SH-SY5Y (cell line): Measurements from ENCODE around the gene MED13L.

Experiments
- GATA2 ChIP-seq: IDR thresholded peaks from 2 replicates; pipeline ENCODE4 v1.6.1; 2011; ENCODE audit warnings: mild to moderate bottlenecking, low read depth, low read length
- GATA3 ChIP-seq: IDR thresholded peaks from 2 replicates; pipeline ENCODE4 v1.6.1; 2011; ENCODE audit warnings: low read depth, mild to moderate bottlenecking, low read length, moderate library complexity

DNA sequence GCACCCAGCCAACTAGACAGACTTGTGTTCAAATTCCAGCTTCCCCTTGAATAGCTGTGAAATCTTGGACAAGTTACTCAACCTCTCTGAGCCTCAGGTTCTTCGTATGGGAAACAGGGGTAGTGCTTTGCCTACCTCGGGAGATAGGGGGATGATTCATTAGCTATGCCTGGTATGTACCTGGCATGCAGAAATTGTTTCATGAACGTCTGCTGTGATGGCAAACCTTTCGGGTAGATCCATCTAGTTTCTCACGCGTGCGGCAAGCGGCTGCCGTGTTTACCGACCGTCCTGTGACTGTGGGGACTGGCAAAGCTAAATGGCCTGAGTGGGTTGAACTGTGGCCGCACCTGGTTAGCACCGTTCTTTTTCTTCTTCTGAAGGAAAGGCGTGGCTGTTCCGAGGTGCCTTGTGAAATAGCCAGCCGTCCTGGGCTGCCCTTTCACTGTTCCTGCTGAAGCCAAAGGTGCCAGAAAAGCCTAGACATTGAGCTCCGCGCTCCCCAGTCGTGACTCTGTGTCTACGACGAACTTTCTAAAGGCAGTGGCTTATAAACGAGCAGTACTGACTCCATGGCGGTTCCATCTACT, 40.6 kb upstream of the MED13L start:
- TF ChIP-seq GATA3 (no peak), GATA2 (no peak)
